ENCODE measurements around the gene CSAD. TPM values are rescaled to one million over a fixed set of nuclear protein-coding genes. Genes with fewer than 3 reads are reported as not detected.

Gene CSAD
- total and polyA plus RNA-seq, 2 donors (not counting 3 experiments of a cell fraction or from before 2014, with no cell fraction given): 21.1 to 24.4 TPM

DNA sequence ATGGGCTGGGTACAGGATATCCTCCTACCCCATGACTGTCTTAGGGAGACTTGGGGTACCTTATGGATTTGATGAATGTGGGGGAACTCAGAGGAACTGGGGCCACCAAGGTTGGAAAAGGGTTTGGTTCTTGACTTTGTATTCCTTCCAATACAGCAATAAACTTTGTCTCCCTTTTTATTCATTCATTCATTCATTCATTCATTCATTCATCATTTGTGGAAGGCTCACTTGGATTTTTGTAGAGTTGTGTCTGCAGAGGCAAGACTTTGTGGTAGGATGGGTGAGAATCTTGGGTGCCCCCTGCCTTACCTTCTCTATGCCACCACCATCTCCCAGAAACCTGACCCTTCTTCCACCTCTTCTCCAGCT is 56.4 kb downstream of the CSAD start:
- H4K20me1 ChIP-seq (replicated peaks; ENCODE audit: control insufficient read depth, extremely low read depth, insufficient read depth, low read length): no peaks in the 10 kb centered on the region
- CTCF ChIA-PET: no interaction called here
- H3K79me2 ChIP-seq (ENCODE audit: control insufficient read depth, insufficient read depth, low read length): no peaks in the 10 kb centered on the region
- no peak overlapping the region for H2AFZ ChIP-seq (ENCODE audit: low read depth, low read length)
- no peaks in the 10 kb centered on the region for H3K36me3 ChIP-seq (ENCODE audit: control insufficient read depth in 2 of 2, extremely low read depth in 1 of 2, insufficient read depth in 2 of 2, low read length in 2 of 2)
- BruUV-seq (replicated peaks): no TSS peak
- TF ChIP-seq MYC (IDR thresholded peaks at IDR 0.05; ENCODE audit: low read depth, low read length): no peak
- TF ChIP-seq CTCF (IDR thresholded peaks at IDR 0.05; ENCODE audit: extremely low read depth in 1 of 2, insufficient read depth in 1 of 2, low read depth in 1 of 2, low read length in 2 of 2): no peak
- TF ChIP-seq FOS (IDR thresholded peaks at IDR 0.05; ENCODE audit: borderline replicate concordance, insufficient read depth, low read length): no peak
- TF ChIP-seq, protein P1, sequence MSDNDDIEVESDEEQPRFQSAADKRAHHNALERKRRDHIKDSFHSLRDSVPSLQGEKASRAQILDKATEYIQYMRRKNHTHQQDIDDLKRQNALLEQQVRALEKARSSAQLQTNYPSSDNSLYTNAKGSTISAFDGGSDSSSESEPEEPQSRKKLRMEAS (IDR thresholded peaks at IDR 0.05; ENCODE audit: insufficient read depth, insufficient read length): no peak
- TF ChIP-seq JUN (IDR thresholded peaks at IDR 0.05; ENCODE audit: borderline replicate concordance, insufficient read depth, insufficient read length, low read depth): no peak
- intact Hi-C loops (cut with micrococcal nuclease): no loop called here
- H3K4me2 ChIP-seq (ENCODE audit: insufficient read depth, low read length): no peak overlapping the region
- peaks cover 3 to 7% of the 10 kb centered on the region in 2 experiments for H3K27me3 ChIP-seq (ENCODE audit: control insufficient read depth in 2 of 2, insufficient read depth in 2 of 2, low read length in 2 of 2)
- H3K9me1 ChIP-seq (replicated peaks; ENCODE audit: control insufficient read depth, extremely low read depth, insufficient read depth, low read length): no peaks in the 10 kb centered on the region
- POLR2A ChIA-PET: no interaction called here
- H3K4me3 ChIP-seq (replicated peaks in 1 of 3; ENCODE audit: insufficient read depth in 1 of 3, low read depth in 1 of 3, low read length in 3 of 3): no peak overlapping the region
- H3K4me1 ChIP-seq (ENCODE audit: control insufficient read depth, extremely low read depth, insufficient read depth, low read length): no peaks in the 10 kb centered on the region
- H3K9ac ChIP-seq (replicated peaks; ENCODE audit: extremely low read depth, insufficient read depth, low read length): no peak overlapping the region
- DNase-seq (ENCODE audit: low read depth, low spot score) (no peak), FAIRE-seq (no peak)
- no peak overlapping the region for H3K27ac ChIP-seq (ENCODE audit: insufficient read depth, low read depth, low read length)
- no peaks in the 10 kb centered on the region for H3K9me3 ChIP-seq (replicated peaks; ENCODE audit: control insufficient read depth, insufficient read depth, low read length)
- dilution Hi-C loops (cut with MboI; ENCODE audit: extremely low pct_ligation_motif_present, low sequenced_read_pairs): no loop called here

All from endothelial cell of umbilical vein (primary cell).